HEK293T (cell line): ENCODE results near the gene VPS35L.

Source experiments
- FOXA1 ChIP-seq: fragments of 450-650 bp; IDR thresholded peaks from 2 replicates; pipeline ENCODE4 v1.6.1; 2016; ENCODE audit warnings: mild to moderate bottlenecking
- FOXM1 ChIP-seq: fragments of 450-650 bp; IDR thresholded peaks from 2 replicates; pipeline ENCODE4 v1.6.1; 2017; ENCODE audit warnings: mild to moderate bottlenecking, borderline replicate concordance
- SP1 ChIP-seq: fragments of 450-650 bp; IDR thresholded peaks from 2 replicates; pipeline ENCODE4 v1.6.1; 2017

DNA sequence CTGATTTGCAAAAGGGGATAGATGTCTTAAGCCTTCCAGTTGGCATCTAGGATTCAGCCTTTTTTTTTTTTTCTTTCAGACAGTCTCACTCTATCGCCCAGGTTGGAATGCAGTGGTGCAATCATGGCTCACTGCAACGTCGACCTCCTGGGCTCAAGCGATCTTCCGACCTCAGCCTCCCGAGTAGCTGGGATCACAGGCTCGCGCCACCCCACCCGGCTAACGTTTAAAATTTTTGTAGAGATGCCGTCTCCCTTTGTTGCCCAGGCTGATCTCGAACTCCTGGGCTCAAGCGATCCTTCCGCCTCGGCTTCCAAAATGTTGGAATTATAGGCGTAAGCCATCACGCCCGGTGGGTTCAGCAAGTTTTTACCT lies 32.3 kb upstream of the VPS35L start:
- TF ChIP-seq FOXM1 (no peak), FOXA1 (no peak), SP1 (no peak)
